BLaER1 (cell line): ENCODE measurements around the gene GNAQ.

ENCODE experiments used
- H3K27ac ChIP-seq: shearing (Covaris generic); formaldehyde crosslinking; 2 replicates; pipeline ENCODE4 v1.8.1; 2022
- H3K27me3 ChIP-seq: shearing (Covaris generic); formaldehyde crosslinking; 2 replicates; pipeline ENCODE4 v1.8.1; 2022
- H3K36me3 ChIP-seq: shearing (Covaris generic); formaldehyde crosslinking; 2 replicates; pipeline ENCODE4 v1.8.1; 2022
- H3K4me1 ChIP-seq: shearing (Covaris generic); formaldehyde crosslinking; 2 replicates; pipeline ENCODE4 v1.8.1; 2022
- H3K4me2 ChIP-seq: shearing (Covaris generic); formaldehyde crosslinking; 2 replicates; pipeline ENCODE4 v1.8.1; 2022
- H3K4me3 ChIP-seq: shearing (Covaris generic); formaldehyde crosslinking; 2 replicates; pipeline ENCODE4 v1.8.1; 2022
- H3K9ac ChIP-seq: shearing (Covaris generic); formaldehyde crosslinking; 2 replicates; pipeline ENCODE4 v1.8.1; 2022
- H3K9me3 ChIP-seq: shearing (Covaris generic); formaldehyde crosslinking; 2 replicates; pipeline ENCODE4 v1.8.1; 2022
- H4K20me1 ChIP-seq: shearing (Covaris generic); formaldehyde crosslinking; 2 replicates; pipeline ENCODE4 v1.8.1; 2022
- Cebpa-rat ChIP-seq: shearing (Covaris generic); IDR thresholded peaks from 2 replicates; pipeline ENCODE4 v1.8.1; 2022

The GNAQ gene

GRCh38 chr9:77906991-77907390, 124.6 kb downstream of the GNAQ start:
- Histone ChIP-seq H3K27ac (no peak overlapping the region), H3K4me2 (no peak overlapping the region), H3K4me1 (peaks cover 36% of the 10 kb centered on the region), H3K9me3 (peaks cover 20% of the 10 kb centered on the region; the same call in 1 of the 2 replicates), H3K27me3 (no peaks in the 10 kb centered on the region), H3K36me3 (peaks cover 21% of the 10 kb centered on the region), H4K20me1 (no peaks in the 10 kb centered on the region), H3K9ac (no peak overlapping the region), H3K4me3 (no peak overlapping the region)
- TF ChIP-seq Cebpa-rat: no peak

GRCh38 chr9:77903666-77904285, 127.8 kb downstream of the GNAQ start:
- H3K4me2 ChIP-seq: no peak overlapping the region
- peaks cover 14% of the 10 kb centered on the region; the same call in 1 of the 2 replicates for H3K36me3 ChIP-seq
- H4K20me1 ChIP-seq: no peaks in the 10 kb centered on the region
- no peak overlapping the region for H3K4me3 ChIP-seq
- H3K27me3 ChIP-seq: no peaks in the 10 kb centered on the region
- TF ChIP-seq Cebpa-rat: no peak
- peaks cover 12% of the 10 kb centered on the region for H3K4me1 ChIP-seq
- peaks cover 3% of the 10 kb centered on the region; the same call in 1 of the 2 replicates for H3K9me3 ChIP-seq
- H3K27ac ChIP-seq: no peak overlapping the region
- no peak overlapping the region for H3K9ac ChIP-seq

- H4K20me1 ChIP-seq: no peaks in the 10 kb centered on the region
- no peak overlapping the region for H3K4me2 ChIP-seq
- H3K27ac ChIP-seq: no peak overlapping the region
- no peak for TF ChIP-seq Cebpa-rat
- H3K27me3 ChIP-seq: no peaks in the 10 kb centered on the region
- no peak overlapping the region for H3K9ac ChIP-seq
- H3K9me3 ChIP-seq: no peaks in the 10 kb centered on the region
- H3K4me3 ChIP-seq: no peak overlapping the region
- H3K36me3 ChIP-seq: peaks cover 3% of the 10 kb centered on the region; the same call in 1 of the 2 replicates
- H3K4me1 ChIP-seq: no peaks in the 10 kb centered on the region
Observed at GRCh38 chr9:77901771-77902170, 129.8 kb downstream of the GNAQ start.

GRCh38 chr9:77901018-77901417, 130.6 kb downstream of the GNAQ start:
- no peaks in the 10 kb centered on the region for H3K27me3 ChIP-seq
- no peak for TF ChIP-seq Cebpa-rat
- peaks cover 3% of the 10 kb centered on the region; the same call in 1 of the 2 replicates for H3K36me3 ChIP-seq
- no peak overlapping the region for H3K4me2 ChIP-seq
- no peaks in the 10 kb centered on the region for H3K9me3 ChIP-seq
- H4K20me1 ChIP-seq: no peaks in the 10 kb centered on the region
- no peak overlapping the region for H3K9ac ChIP-seq
- no peak overlapping the region for H3K4me3 ChIP-seq
- H3K4me1 ChIP-seq: no peaks in the 10 kb centered on the region
- no peak overlapping the region for H3K27ac ChIP-seq

GRCh38 chr9:77899679-77900354, 131.8 kb downstream of the GNAQ start:
- no peak overlapping the region for H3K4me3 ChIP-seq
- no peak overlapping the region for H3K9ac ChIP-seq
- H3K36me3 ChIP-seq: peaks cover 11% of the 10 kb centered on the region
- H3K9me3 ChIP-seq: no peaks in the 10 kb centered on the region
- no peak overlapping the region for H3K27ac ChIP-seq
- H3K4me2 ChIP-seq: no peak overlapping the region
- no peaks in the 10 kb centered on the region for H3K4me1 ChIP-seq
- no peaks in the 10 kb centered on the region for H4K20me1 ChIP-seq
- H3K27me3 ChIP-seq: no peaks in the 10 kb centered on the region
- no peak for TF ChIP-seq Cebpa-rat

- Histone ChIP-seq H3K4me3 (no peak overlapping the region), H3K4me1 (no peaks in the 10 kb centered on the region), H4K20me1 (no peaks in the 10 kb centered on the region), H3K9ac (no peak overlapping the region), H3K36me3 (peaks cover 11% of the 10 kb centered on the region), H3K4me2 (no peak overlapping the region), H3K9me3 (no peaks in the 10 kb centered on the region), H3K27ac (no peak overlapping the region), H3K27me3 (no peaks in the 10 kb centered on the region)
- TF ChIP-seq Cebpa-rat: no peak
Observed at GRCh38 chr9:77898864-77899263, 132.7 kb downstream of the GNAQ start.

- H3K4me3 ChIP-seq: no peak overlapping the region
- no peaks in the 10 kb centered on the region for H3K9me3 ChIP-seq
- no peak for TF ChIP-seq Cebpa-rat
- H3K9ac ChIP-seq: no peak overlapping the region
- no peaks in the 10 kb centered on the region for H4K20me1 ChIP-seq
- H3K4me1 ChIP-seq: no peaks in the 10 kb centered on the region
- peaks cover 8% of the 10 kb centered on the region for H3K36me3 ChIP-seq
- no peak overlapping the region for H3K27ac ChIP-seq
- no peak overlapping the region for H3K4me2 ChIP-seq
- H3K27me3 ChIP-seq: no peaks in the 10 kb centered on the region
Observed at GRCh38 chr9:77896938-77897667, 134.5 kb downstream of the GNAQ start.

- H3K27ac ChIP-seq: no peak overlapping the region
- H3K4me3 ChIP-seq: no peak overlapping the region
- TF ChIP-seq Cebpa-rat: no peak
- H3K27me3 ChIP-seq: no peaks in the 10 kb centered on the region
- no peak overlapping the region for H3K4me2 ChIP-seq
- H3K4me1 ChIP-seq: no peaks in the 10 kb centered on the region
- H3K9me3 ChIP-seq: no peaks in the 10 kb centered on the region
- H3K36me3 ChIP-seq: peaks cover 8% of the 10 kb centered on the region
- no peak overlapping the region for H3K9ac ChIP-seq
- no peaks in the 10 kb centered on the region for H4K20me1 ChIP-seq
Observed at GRCh38 chr9:77896269-77896937, 135.2 kb downstream of the GNAQ start.

- Histone ChIP-seq H3K9me3 (no peaks in the 10 kb centered on the region), H3K36me3 (peaks cover 8% of the 10 kb centered on the region), H3K4me2 (no peak overlapping the region), H3K27ac (no peak overlapping the region), H4K20me1 (no peaks in the 10 kb centered on the region), H3K4me1 (no peaks in the 10 kb centered on the region), H3K4me3 (no peak overlapping the region), H3K27me3 (no peaks in the 10 kb centered on the region), H3K9ac (no peak overlapping the region)
- no peak for TF ChIP-seq Cebpa-rat
Observed at GRCh38 chr9:77893706-77894105, 137.9 kb downstream of the GNAQ start.
